SU-DHL-6 (cell line): Measurements from ENCODE around the gene GALNT10.

Experiments used
- EZH2phosphoT487 ChIP-seq: fragments of 200-600 bp; sonication (generic), shearing (Covaris generic); conservative IDR thresholded peaks from 2 replicates; pipeline ENCODE4 v1.6.1; 2018; ENCODE audit warnings: mild to moderate bottlenecking, antibody characterized with exemption, low read length, moderate library complexity, mixed read lengths
- TF ChIP-seq, protein P1 (sequence below): fragments of 200-600 bp; sonication (generic); IDR thresholded peaks from one replicate; pipeline ENCODE4 v1.5.1; 2017; ENCODE audit warnings: antibody characterized with exemption, mild to moderate bottlenecking, low read length, moderate library complexity; ENCODE audit not compliant: insufficient read depth, poor library complexity, severe bottlenecking

DNA sequence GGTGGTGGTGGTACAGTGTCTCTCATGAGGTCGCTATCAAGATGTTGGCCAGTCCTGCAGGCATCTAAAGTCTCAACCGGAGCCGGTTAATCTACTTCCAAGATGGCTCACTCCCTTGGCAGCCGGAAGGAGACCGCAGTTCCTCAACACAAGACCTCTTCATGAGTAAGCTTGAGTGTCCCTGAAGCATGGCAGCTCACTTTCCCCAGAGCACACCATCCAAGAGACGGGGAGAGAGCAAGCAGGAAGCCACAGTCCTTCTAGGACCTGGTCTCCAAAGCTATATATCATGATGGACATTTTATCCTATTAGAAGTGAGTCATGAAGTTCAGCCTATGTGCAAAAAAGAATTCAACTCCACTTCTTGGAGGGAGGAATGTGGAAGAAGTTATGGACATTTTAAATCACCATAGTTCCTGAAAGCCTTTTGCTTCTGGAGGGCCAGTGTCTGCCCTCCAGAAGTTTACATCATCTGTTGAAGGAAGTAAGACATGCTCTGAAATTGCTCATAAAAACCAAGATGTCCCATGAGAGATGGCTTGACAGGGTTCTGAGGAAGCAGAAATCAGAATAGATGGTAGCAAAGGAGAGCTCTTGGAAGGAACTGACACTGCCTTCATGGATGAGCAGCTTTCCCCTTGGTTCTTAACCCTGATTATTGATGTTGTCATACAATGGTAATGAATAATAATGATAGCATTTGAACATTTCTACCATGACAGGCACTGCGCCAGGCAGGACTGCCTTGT is 21.3 kb downstream of the GALNT10 start:
- no peak for TF ChIP-seq EZH2phosphoT487
- TF ChIP-seq, protein P1, sequence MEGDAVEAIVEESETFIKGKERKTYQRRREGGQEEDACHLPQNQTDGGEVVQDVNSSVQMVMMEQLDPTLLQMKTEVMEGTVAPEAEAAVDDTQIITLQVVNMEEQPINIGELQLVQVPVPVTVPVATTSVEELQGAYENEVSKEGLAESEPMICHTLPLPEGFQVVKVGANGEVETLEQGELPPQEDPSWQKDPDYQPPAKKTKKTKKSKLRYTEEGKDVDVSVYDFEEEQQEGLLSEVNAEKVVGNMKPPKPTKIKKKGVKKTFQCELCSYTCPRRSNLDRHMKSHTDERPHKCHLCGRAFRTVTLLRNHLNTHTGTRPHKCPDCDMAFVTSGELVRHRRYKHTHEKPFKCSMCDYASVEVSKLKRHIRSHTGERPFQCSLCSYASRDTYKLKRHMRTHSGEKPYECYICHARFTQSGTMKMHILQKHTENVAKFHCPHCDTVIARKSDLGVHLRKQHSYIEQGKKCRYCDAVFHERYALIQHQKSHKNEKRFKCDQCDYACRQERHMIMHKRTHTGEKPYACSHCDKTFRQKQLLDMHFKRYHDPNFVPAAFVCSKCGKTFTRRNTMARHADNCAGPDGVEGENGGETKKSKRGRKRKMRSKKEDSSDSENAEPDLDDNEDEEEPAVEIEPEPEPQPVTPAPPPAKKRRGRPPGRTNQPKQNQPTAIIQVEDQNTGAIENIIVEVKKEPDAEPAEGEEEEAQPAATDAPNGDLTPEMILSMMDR: no peak
